GM23338 (cell line): ENCODE data around the gene TRIO. TPM values are rescaled to one million over a fixed set of nuclear protein-coding genes. Genes with fewer than 3 reads are reported as not detected.

Source experiments
- ATAC-seq: fragments of 200-7000 bp; cut with Tn5 transposase; 3 replicates; pipeline ENCODE4 v1.9.1; 2020
- DNase-seq: peaks from one replicate; pipeline ENCODE4 v3.0.0-alpha.2; 2015; ENCODE audit warnings: low spot score
- H2AFZ ChIP-seq: fragments of 200-600 bp; sonication (generic); 2 replicates; pipeline ENCODE4 v1.8.0; 2016; ENCODE audit warnings: antibody characterized with exemption, mild to moderate bottlenecking, moderate library complexity
- H3F3A ChIP-seq: fragments of 200-600 bp; sonication (generic); replicated peaks from 2 replicates; pipeline ENCODE4 v1.8.0; 2017; ENCODE audit warnings: antibody characterized with exemption, mixed run types, low read depth
- H3K27ac ChIP-seq: fragments of 200-600 bp; sonication (generic); 2 replicates; pipeline ENCODE4 v1.6.1; 2016; ENCODE audit warnings: low read depth
- H3K27me3 ChIP-seq: fragments of 200-600 bp; sonication (generic); 2 replicates; pipeline ENCODE4 v1.8.0; 2016; ENCODE audit warnings: mild to moderate bottlenecking, mixed run types, moderate library complexity; ENCODE audit not compliant: insufficient read depth
- H3K36me3 ChIP-seq: fragments of 200-600 bp; sonication (generic); 2 replicates; pipeline ENCODE4 v1.8.0; 2016; ENCODE audit warnings: mild to moderate bottlenecking; ENCODE audit not compliant: insufficient read depth
- H3K4me1 ChIP-seq: fragments of 200-600 bp; sonication (generic); 2 replicates; pipeline ENCODE4 v1.8.0; 2016; ENCODE audit warnings: mild to moderate bottlenecking, moderate library complexity; ENCODE audit not compliant: insufficient read depth
- H3K4me2 ChIP-seq: fragments of 200-600 bp; sonication (generic); 2 replicates; pipeline ENCODE4 v1.7.1; 2017; ENCODE audit warnings: mixed run types
- H3K4me3 ChIP-seq: fragments of 200-600 bp; sonication (generic); 2 replicates; pipeline ENCODE4 v1.6.1; 2016; ENCODE audit warnings: mixed run types
- H3K79me2 ChIP-seq: fragments of 200-600 bp; sonication (generic); replicated peaks from 2 replicates; pipeline ENCODE4 v1.8.0; 2017; ENCODE audit warnings: mild to moderate bottlenecking; ENCODE audit not compliant: insufficient read depth
- H3K9me2 ChIP-seq: fragments of 200-600 bp; sonication (generic); 2 replicates; pipeline ENCODE4 v1.8.0; 2017; ENCODE audit not compliant: insufficient read depth
- H4K20me1 ChIP-seq: fragments of 200-600 bp; sonication (generic); replicated peaks from 2 replicates; pipeline ENCODE4 v1.8.0; 2017; ENCODE audit warnings: mild to moderate bottlenecking; ENCODE audit not compliant: insufficient read depth
- H3K27ac Mint-ChIP-seq: 2 replicates; pipeline ENCODE4 v1.8.0; 2020; ENCODE audit warnings: inconsistent platforms, mild to moderate bottlenecking, moderate library complexity, mixed read lengths
- H3K27me3 Mint-ChIP-seq: 3 replicates; pipeline ENCODE4 v1.8.0; 2022; ENCODE audit warnings: low read depth, mild to moderate bottlenecking, moderate library complexity, mixed read lengths, inconsistent platforms; ENCODE audit not compliant: insufficient read depth, poor library complexity
- H3K36me3 Mint-ChIP-seq: 3 replicates; pipeline ENCODE4 v1.8.0; 2021; ENCODE audit warnings: low read depth, mild to moderate bottlenecking, inconsistent platforms, moderate library complexity, mixed read lengths
- H3K4me1 Mint-ChIP-seq: 3 replicates; pipeline ENCODE4 v1.8.0; 2020; ENCODE audit warnings: mild to moderate bottlenecking, inconsistent platforms, mixed read lengths
- H3K4me3 Mint-ChIP-seq: 3 replicates; pipeline ENCODE4 v1.8.0; 2021; ENCODE audit warnings: moderate library complexity, mild to moderate bottlenecking, inconsistent platforms, mixed read lengths
- H3K9me3 Mint-ChIP-seq: 3 replicates; pipeline ENCODE4 v1.8.0; 2020; ENCODE audit warnings: moderate library complexity, mild to moderate bottlenecking, inconsistent platforms, mixed read lengths
- EZH2 ChIP-seq: fragments of 200-600 bp; sonication (generic); IDR thresholded peaks from one replicate; pipeline ENCODE4 v1.8.0; 2017; ENCODE audit warnings: antibody characterized with exemption, mild to moderate bottlenecking, low read depth; ENCODE audit not compliant: unreplicated experiment
- JUNB ChIP-seq: IDR thresholded peaks from one replicate; pipeline ENCODE4 v1.6.1; 2016; ENCODE audit warnings: antibody characterized with exemption; ENCODE audit not compliant: unreplicated experiment
- POLR2AphosphoS5 ChIP-seq: IDR thresholded peaks from 2 replicates; pipeline ENCODE4 v1.6.1; 2016; ENCODE audit warnings: antibody characterized with exemption, low read depth
- REST ChIP-seq: IDR thresholded peaks from one replicate; pipeline ENCODE4 v1.6.1; 2018; ENCODE audit warnings: antibody characterized with exemption; ENCODE audit not compliant: unreplicated experiment
- STAT1 ChIP-seq: IDR thresholded peaks from one replicate; pipeline ENCODE4 v1.6.1; 2016; ENCODE audit warnings: antibody characterized with exemption; ENCODE audit not compliant: unreplicated experiment
- ZNF114 ChIP-seq: fragments of 250-450 bp; sonication (Bioruptor Pico); IDR thresholded peaks from 2 replicates; pipeline ENCODE4 v1.5.0; 2020; ENCODE audit warnings: mild to moderate bottlenecking, moderate library complexity
- polyA plus RNA-seq: library from polyadenylated mRNA; unstranded; fragments of >200 nt; fragmentation: Nextera tagmentation; extraction: Ambion mirVana; gene quantifications from 2 replicates; pipeline ENCODE4 v1.2.1, GENCODE V29; 2016
- total RNA-seq: library from RNA; depleted of rRNA; stranded (reverse); fragments of >200 nt; shearing (Covaris generic); gene quantifications from 2 replicates; pipeline ENCODE4 v1.2.3, GENCODE V29; 2014
- TF ChIP-seq, protein P1 (sequence below): IDR thresholded peaks from 2 replicates; pipeline ENCODE4 v1.6.1; 2016; ENCODE audit warnings: antibody characterized with exemption

Gene TRIO
- total and polyA plus RNA-seq, 2 experiments from 2014 or later, result 13.8 to 113 TPM

DNA sequence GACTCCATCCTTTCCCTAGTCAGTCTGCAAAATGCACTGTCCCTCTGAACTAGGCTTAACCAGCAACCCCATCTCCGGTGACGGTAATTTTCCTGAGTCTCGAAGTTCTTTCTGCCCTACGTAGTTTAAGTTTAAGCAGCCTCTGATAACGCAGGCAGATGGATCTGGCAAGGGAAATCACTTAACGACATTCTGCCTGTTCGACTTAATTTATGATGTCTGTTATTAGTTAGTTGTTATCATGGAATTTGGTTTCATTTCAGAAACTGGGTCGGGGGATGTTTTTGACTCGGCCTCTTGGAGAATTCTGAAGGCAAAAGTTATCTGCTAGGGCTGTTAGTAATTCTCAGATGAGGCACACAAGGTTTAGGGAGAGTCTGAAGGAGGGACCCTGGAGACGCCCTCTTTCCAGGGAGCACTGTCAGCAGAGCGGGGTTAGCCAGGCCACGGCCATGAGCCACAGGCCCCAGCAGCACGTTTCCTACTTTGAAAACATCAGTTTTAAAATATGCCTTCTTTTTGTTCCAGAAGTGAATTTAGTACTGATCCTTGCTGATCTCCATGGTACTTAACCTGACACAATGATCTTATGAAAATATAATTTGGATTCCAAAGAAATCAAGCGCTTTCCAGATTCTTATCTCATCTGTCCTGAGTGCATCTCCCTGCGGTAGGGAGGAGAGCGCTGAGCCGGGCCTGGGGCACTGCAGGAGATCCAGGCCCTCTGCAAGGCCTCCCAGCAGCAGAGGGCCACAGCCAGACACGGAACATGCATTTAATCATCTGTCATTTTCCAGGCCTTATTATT is 267.5 kb downstream of the TRIO start:
- no peaks in the 10 kb centered on the region for H3K79me2 ChIP-seq
- peaks cover 17% of the 10 kb centered on the region for H3K36me3 ChIP-seq
- H4K20me1 ChIP-seq, result no peaks in the 10 kb centered on the region; the same call in 1 of the 2 replicates
- no peaks in the 10 kb centered on the region for H3K9me2 ChIP-seq
- no peak for DNase-seq
- Mint-ChIP-seq H3K4me3 (no peak overlapping the region), H3K4me1 (peaks cover 19% of the 10 kb centered on the region), H3K36me3 (peaks cover 66% of the 10 kb centered on the region), H3K27ac (no peak overlapping the region), H3K9me3 (no peaks in the 10 kb centered on the region), H3K27me3 (peaks cover 2% of the 10 kb centered on the region)
- no peak for ATAC-seq
- no peaks in the 10 kb centered on the region for H3K27me3 ChIP-seq
- H2AFZ ChIP-seq, result no peak overlapping the region
- no peak overlapping the region for H3K27ac ChIP-seq
- no peak overlapping the region for H3K4me3 ChIP-seq
- peaks cover 9% of the 10 kb centered on the region; the same call in 1 of the 2 replicates for H3K4me1 ChIP-seq
- no peaks in the 10 kb centered on the region for H3F3A ChIP-seq
- no peak overlapping the region for H3K4me2 ChIP-seq
- TF ChIP-seq REST, result no peak
- no peak for TF ChIP-seq EZH2
- no peak for TF ChIP-seq STAT1
- no peak for TF ChIP-seq ZNF114 (CRISPR knock-in tag)
- TF ChIP-seq POLR2AphosphoS5, result no peak
- TF ChIP-seq, protein P1, sequence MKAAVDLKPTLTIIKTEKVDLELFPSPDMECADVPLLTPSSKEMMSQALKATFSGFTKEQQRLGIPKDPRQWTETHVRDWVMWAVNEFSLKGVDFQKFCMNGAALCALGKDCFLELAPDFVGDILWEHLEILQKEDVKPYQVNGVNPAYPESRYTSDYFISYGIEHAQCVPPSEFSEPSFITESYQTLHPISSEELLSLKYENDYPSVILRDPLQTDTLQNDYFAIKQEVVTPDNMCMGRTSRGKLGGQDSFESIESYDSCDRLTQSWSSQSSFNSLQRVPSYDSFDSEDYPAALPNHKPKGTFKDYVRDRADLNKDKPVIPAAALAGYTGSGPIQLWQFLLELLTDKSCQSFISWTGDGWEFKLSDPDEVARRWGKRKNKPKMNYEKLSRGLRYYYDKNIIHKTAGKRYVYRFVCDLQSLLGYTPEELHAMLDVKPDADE, result no peak

DNA sequence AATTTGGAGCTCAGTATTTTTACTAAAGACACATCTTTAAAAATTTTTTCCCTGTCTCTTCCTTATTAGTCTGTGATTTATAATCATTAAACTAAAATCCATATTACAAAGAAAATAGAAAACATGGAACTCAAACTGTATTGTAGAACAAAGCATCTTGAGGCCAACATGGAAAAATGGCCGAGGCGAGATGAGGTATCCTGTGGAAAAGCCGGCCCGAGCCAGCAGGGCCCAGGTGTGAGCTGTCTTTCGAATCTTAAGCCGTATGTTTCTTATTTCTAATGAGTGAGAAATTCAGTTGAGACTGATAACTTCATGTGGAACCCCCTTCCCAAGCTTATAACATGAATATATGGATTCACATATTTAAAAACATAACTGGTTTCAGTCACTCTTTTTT is 268.1 kb downstream of the TRIO start:
- H3K27ac ChIP-seq, result no peak overlapping the region

More for the DNA sequence above, 268.1 kb downstream of the TRIO start:
- Histone ChIP-seq H3F3A (no peaks in the 10 kb centered on the region), H3K9me2 (no peaks in the 10 kb centered on the region), H3K4me1 (peaks cover 12% of the 10 kb centered on the region; the same call in 1 of the 2 replicates), H3K27me3 (no peaks in the 10 kb centered on the region), H4K20me1 (no peaks in the 10 kb centered on the region; the same call in 1 of the 2 replicates), H3K4me3 (no peak overlapping the region), H3K36me3 (peaks cover 13% of the 10 kb centered on the region), H2AFZ (no peak overlapping the region), H3K4me2 (no peak overlapping the region), H3K79me2 (no peaks in the 10 kb centered on the region)
- no peak for ATAC-seq
- TF ChIP-seq ZNF114 (CRISPR knock-in tag) (no peak), JUNB (no peak)
- Mint-ChIP-seq H3K36me3 (peaks cover 63% of the 10 kb centered on the region), H3K27ac (no peak overlapping the region), H3K4me3 (no peak overlapping the region), H3K9me3 (no peaks in the 10 kb centered on the region), H3K4me1 (peaks cover 24% of the 10 kb centered on the region), H3K27me3 (peaks cover 2% of the 10 kb centered on the region)
- no peak for DNase-seq
